ENCODE data around the gene HINT2.

DNA sequence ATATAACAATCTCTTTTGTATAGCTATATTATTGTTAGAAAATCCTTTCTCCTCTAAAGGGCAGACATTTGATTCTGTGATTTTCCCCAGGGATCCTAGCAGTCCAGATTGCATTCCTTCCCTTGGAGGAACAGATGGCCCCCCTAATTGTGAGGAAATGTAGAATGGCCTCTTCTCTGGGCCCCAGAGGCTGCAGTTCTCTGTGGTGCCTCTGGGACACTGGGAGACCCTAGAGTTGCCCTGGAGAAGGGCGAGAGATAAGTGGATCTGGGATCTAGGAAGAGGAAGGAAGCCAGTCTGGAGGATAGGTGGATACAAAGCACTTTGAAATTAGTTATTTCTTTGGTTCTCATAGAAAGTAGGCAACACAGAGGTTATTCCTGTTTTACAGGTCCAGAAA is 1.9 kb upstream of the HINT2 start:
- TF ChIP-seq, protein P1, sequence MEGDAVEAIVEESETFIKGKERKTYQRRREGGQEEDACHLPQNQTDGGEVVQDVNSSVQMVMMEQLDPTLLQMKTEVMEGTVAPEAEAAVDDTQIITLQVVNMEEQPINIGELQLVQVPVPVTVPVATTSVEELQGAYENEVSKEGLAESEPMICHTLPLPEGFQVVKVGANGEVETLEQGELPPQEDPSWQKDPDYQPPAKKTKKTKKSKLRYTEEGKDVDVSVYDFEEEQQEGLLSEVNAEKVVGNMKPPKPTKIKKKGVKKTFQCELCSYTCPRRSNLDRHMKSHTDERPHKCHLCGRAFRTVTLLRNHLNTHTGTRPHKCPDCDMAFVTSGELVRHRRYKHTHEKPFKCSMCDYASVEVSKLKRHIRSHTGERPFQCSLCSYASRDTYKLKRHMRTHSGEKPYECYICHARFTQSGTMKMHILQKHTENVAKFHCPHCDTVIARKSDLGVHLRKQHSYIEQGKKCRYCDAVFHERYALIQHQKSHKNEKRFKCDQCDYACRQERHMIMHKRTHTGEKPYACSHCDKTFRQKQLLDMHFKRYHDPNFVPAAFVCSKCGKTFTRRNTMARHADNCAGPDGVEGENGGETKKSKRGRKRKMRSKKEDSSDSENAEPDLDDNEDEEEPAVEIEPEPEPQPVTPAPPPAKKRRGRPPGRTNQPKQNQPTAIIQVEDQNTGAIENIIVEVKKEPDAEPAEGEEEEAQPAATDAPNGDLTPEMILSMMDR (IDR thresholded peaks at IDR 0.05): peak; percentile 28
- TF ChIP-seq EZH2 (IDR thresholded peaks at IDR 0.05): no peak
